GM19023 (cell line): ENCODE data around the gene SLC25A29.

ENCODE experiments used
- ATAC-seq: cut with Tn5 transposase; IDR thresholded peaks from one replicate; pipeline ENCODE4 v1.9.1; 2021; ENCODE audit warnings: mild to moderate bottlenecking, moderate library complexity; ENCODE audit not compliant: unreplicated experiment

Gene SLC25A29

DNA sequence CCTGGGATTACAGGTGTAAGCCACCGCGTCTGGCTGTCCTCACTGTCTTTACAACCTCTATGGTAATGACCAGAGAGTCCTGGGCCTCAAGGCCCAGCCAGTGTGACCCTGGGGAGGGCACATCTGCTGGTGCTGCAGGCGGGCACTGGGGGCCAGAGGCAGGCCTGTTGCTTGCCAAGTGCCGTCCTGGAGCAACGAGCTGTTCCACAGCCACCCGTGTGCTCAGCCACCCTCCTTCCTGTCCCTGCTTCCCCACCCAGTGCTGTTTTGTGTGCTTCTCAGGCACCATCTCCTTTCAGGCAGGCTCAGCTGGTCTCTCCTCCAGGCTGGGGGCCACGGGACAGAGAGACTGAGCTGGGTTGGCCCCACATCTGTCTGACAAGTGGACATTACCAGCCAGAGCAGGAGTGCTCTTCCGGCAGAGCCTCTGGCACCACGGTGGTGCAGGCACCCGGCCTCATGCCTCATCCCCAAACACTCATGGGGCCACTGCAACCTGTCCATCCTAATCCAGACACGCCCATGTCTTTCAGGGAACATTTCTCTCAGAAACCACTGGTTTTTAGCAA is 25.9 kb upstream of the SLC25A29 start:
- no peak for ATAC-seq

DNA sequence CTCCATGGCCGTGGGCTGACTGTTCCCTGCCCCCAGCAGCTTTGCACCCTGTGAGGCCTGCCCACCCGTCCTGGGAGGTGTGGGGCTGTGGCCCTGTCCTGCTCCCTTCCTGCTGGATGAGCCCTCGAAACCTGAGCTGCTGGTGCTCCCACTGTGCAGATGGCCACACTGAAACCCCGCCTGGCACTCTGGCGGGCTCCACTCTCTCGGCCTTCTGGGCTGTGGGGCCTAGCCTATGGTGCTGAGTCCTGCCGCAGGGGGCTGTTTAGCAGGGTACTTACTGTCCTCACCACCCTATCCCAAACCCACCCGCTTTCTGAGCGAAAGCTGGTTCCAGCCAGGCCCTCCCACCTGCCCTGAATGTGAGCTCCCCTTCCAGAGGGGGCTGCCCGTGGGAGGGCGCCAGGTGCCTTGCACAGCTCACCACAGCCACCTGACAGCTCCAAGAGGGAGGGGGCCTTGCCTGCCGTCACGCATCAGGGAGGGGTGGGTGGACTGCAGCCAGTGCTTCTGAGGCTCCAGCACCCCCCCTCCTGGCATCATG is 24.2 kb upstream of the SLC25A29 start:
- no peak for ATAC-seq

DNA sequence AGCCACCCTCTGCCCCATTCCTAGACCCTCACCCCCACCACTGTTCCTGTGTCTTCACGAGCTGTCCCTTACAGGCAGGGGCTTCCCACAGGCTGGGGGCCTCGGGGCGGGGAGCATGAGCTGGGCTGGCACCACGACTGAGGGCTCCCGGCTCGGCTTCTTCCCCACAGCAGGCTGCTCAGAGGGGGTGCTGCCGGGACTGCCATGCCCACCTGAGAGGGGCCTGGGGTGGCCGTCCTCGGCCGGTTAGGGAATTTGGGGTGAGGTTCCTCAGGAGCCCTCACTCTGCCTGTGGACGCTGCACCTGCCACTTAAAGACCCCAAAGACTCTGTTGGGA is 23.7 kb upstream of the SLC25A29 start:
- no peak for ATAC-seq

DNA sequence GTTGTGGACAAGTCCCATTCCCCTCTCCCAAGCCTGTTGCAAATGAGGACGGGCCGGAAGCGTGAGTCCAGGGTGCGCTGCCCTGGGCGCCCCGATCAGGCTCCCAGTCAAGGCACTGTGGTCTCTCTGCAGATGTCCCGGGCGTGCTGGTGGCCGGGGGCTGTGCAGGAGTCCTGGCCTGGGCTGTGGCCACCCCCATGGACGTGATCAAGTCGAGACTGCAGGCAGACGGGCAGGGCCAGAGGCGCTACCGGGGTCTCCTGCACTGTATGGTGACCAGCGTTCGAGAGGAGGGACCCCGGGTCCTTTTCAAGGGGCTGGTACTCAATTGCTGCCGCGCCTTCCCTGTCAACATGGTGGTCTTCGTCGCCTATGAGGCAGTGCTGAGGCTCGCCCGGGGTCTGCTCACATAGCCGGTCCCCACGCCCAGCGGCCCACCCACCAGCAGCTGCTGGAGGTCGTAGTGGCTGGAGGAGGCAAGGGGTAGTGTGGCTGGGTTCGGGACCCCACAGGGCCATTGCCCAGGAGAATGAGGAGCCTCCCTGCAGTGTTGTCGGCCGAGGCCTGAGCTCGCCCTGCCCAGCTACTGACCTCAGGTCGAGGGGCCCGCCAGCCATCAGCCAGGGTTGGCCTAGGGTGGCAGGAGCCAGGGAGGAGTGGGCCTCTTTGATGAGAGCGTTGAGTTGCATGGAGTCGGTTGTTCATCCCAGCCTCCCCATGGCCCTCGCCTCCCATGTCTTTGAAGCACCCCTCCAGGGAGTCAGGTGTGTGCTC is 23.2 kb upstream of the SLC25A29 start:
- no peak for ATAC-seq

DNA sequence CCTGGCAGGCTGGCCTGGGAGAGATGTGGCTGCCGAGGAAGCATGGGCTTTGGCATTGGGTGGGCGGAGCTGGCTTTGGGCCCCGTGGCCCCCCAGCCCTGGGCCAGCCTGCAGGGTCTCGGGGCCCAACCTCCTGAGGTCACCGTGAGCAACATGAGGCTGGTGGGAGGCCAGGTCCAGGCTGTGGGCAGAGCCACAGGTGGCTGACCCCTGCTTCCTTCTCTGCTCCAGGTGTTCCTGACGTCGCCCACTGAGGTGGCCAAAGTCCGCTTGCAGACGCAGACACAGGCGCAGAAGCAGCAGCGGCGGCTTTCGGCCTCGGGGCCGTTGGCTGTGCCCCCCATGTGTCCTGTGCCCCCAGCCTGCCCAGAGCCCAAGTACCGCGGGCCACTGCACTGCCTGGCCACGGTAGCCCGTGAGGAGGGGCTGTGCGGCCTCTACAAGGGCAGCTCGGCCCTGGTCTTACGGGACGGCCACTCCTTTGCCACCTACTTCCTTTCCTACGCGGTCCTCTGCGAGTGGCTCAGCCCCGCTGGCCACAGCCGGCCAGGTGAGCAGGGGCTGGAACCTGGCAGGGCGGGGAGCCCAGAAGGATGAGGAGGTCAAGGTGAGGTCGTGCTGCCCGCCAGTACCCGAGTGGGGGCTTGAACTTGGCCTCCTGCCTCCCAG is 22.4 kb upstream of the SLC25A29 start:
- ATAC-seq, result no peak

- no peak for ATAC-seq
Measured at GRCh38 chr14:100327128-100327527, 20.9 kb upstream of the SLC25A29 start.

DNA sequence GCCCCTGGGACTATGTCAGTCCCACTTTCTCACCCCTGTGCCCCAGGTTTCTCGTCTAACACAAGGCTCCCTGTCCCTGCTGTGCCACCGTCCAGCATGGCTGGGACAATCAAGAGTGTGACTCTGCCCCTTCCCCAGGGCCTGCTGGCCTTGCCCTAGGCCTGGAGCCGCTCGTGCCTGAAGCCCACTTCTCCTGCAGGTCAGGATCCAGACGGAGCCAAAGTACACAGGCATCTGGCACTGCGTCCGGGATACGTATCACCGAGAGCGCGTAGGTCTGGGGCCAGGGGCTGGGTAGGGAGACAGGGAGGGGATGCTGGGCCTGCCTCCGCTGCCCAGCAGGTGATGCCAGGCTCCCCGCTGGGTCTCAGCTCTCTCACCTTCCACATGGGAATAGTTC is 19.7 kb upstream of the SLC25A29 start:
- ATAC-seq, result no peak

DNA sequence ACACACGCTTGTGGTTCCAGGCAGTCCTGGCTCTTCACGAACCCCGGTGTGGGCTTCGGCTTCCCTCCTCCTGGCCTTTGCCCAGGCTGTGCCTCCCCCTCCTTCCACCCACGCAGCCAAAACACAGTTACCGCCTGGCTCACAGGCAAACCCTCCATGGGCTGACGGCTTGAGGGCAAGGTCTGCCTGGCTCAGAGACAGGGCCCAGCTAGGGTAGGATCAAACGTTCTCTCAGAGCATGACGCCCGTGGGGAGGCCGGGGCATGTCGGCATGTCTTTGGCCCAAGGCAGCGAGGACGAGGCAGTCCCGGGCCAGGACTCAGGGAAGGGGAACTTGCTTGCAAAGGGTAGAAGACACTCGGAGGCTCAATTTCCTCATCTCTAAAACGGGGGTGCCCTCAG is 19.0 kb upstream of the SLC25A29 start:
- no peak for ATAC-seq

DNA sequence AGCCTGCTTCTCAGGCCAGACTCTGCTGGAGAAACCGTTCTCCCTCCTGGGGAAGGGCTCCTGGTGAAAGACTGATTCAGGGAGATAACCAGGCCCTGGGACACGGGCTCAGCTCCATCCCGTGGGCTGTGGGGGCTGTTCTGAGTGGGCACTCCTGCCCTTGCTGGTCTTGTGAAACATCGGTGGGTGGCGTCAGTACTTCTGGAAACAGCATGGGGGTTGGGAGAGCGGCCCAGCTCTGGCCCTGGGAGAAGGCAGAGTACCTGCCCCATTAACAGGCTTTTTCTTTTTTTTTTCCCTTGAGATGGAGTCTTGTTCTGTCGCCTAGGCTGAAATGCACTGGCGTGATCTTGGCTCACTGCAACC is 17.7 kb upstream of the SLC25A29 start:
- ATAC-seq, result no peak

DNA sequence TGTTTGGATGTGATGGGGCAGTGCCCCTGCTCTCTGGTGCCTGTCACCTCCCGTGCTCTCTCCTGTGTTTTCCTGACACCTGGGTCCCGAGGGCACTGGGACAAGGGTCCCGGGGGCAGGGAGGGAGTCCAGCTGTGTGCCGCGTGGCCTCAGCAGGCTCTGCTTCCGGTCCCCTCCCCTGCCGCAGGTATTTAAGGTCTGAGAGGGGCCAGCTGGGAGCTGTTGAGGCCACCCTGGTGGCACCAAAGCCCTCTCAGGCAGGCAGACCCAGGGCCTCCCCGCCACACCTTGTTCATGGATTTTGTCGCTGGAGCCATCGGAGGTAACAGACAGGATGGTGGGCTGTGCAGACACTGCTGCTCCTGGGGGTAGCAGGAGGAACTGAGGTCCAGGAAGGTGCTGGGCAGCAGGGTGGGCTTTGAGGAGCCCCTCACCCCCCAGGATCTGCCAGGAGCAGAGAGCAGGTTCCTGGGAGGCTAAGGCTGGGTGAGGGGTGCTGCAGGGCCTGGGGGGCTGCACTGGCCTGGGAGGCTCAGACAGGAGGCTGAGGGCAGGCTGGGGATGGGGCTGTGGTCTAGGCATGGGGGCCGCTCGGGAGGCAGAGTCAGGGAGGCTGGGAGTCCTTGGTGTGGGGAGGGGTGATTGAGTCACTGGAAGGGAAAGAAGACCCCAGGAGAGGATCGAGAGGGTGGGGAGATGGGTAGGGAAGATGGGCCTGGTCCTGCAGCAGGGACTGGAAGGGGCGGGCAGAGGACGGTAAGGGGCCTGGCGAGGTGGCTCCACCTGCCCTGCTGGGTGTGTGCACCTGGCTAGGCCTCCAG is 17.1 kb upstream of the SLC25A29 start, which contains the start of gene SLC25A47:
SLC25A47 (plus strand) TSS at position 219 of the 821 bp plus-strand sequence; CDS start at position 295, 76 bp downstream.
- no peak for ATAC-seq

DNA sequence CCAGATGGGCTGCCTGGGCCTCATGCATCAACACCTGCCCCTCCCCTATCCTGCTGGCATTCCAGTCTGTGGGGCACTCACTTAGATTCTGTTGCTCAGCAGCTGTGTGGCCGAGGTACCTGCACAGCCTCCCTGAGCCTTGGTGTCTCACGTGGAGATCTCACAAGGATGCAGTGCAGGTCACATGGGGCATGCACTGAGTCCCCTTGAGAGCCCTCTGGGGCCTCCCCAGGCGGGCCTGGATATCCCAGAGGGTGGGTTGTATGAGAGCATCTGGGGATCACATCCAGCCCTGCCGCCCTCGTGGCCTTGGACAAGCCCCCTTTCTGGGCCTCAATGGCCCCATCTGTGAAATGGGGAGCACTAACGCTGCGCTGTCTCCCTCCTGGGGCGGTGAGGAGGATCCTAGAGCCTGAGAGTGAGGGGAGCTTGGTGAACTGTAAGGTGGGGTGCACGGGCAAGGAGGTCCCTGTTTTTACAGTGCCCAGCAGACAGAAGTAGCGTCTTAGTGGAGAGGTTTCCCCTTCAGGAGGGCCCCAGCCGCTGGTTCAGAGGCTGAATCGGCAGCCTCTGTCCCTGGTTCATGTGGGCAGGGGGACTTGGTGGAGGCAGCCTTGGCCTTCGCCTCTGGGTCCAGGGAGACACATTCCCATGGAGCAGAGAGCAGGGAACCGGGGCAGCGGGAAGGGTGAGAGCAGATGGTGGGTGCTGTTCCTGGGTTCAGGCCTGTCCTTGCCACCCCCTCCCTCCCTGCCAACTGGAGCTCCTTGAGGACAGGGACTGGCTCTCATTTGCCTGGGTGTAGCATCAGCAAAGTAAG is 16.1 kb upstream of the SLC25A29 start:
- ATAC-seq, result no peak

DNA sequence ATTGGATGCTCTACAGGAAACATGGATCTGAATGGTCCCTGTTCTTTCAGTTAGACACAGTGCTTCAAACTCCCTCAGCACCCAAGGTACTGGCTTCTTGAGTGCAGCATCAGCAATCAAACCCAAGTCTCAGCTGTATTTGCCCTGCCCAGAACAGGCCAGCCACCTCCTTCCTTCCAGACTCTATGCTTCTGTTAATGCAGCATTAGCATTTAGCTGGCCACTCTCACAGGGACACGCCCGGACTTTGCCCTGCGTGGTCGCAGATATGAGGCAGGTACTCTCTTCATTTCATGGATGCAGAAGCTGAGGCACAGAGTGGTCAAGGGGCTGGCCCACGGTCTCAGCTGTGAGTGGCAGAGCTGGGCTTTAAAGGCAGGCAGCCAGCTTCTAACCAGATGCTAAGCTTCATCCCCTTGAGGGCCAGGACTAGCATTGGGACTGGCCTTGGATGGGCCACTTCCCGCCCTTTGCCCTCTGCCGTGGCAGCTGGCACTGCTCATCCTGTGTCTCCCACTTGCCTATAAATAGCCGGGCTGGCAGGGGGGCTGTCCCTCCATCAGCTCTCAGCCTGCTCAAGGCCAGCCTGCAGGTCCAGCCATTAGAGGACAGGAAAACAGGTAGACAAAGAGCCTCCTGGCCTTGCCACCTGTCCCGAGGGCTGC is 15.4 kb upstream of the SLC25A29 start:
- ATAC-seq, result no peak

DNA sequence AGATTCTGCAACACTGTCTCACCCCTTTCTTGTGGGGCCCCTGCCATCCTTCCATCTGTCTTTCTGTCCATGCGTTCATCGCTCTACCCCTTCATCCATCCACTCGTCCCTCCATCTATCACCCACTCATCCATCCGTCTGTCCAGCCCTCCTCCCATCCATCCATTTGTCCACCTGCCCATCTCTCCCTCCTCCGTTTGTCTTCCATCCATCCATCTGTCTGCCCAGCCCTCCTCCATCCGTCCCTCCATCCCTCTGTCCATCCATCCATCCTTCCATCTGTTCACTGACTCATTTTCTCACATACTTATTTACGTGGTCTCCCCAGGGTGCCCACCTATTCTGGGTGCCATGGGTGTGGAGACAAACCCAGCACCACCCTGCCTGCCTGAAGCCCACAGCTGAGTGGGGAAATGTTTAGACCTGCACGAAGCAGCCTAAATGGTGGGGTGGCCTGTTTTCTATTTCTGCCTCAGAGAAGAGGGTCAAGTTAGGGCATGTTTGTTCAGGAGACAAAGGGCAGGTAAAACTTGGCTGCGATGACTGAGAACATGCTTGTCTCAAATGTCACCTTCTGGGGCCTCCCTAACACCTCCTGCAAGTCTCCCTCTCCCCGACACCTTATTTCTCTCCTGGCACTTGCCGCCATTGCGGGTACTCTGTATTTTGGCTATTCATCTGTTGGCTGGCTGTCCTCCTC is 14.1 kb upstream of the SLC25A29 start:
- no peak for ATAC-seq

GRCh38 chr14:100317912-100318808 is 11.9 kb upstream of the SLC25A29 start:
- ATAC-seq, result peak; percentile 72

GRCh38 chr14:100317389-100317788 is 11.1 kb upstream of the SLC25A29 start:
- ATAC-seq, result no peak

GRCh38 chr14:100314724-100315123 is 8.5 kb upstream of the SLC25A29 start:
- no peak for ATAC-seq

GRCh38 chr14:100313464-100314230 is 7.4 kb upstream of the SLC25A29 start:
- ATAC-seq, result no peak
